H1 (cell line): ENCODE results near the gene SMYD3. TPM values are rescaled to one million over a fixed set of nuclear protein-coding genes. Genes with fewer than 3 reads are reported as not detected.

ENCODE experiments used
- CTCF ChIA-PET: fragments of 300-600 bp; sonication (Branson Sonifier 250); formaldehyde crosslinking; loops from one replicate; lab custom pipeline; 2021; ENCODE audit not compliant: partially characterized antibody; lab: Charles Lee
- POLR2A ChIA-PET: fragments of 300-600 bp; sonication (Branson Sonifier 250); formaldehyde crosslinking; loops from one replicate; lab custom pipeline; 2021; ENCODE audit warnings: inconsistent platforms; ENCODE audit not compliant: partially characterized antibody; lab: Charles Lee
- DNase-seq, 2 experiments: peaks; one replicate each; pipeline versions ENCODE4 v3.0.0 to v3.0.0-alpha.2; 2010 to 2022; ENCODE audit warnings: low spot score in 2 of 2, low read depth in 1 of 2, mixed read lengths in 1 of 2
- FAIRE-seq: peaks from 2 replicates; lab custom pipeline; 2011; peaks lifted over from hg19 to GRCh38; lab: Jason Lieb, UNC
- H2AFZ ChIP-seq: 2 replicates; pipeline ENCODE4 v1.8.1; 2012; ENCODE audit warnings: low read length, inconsistent platforms
- H2AK5ac ChIP-seq: 2 replicates; pipeline ENCODE4 v1.6.1; 2013; ENCODE audit warnings: low read depth, low read length
- H2BK120ac ChIP-seq: replicated peaks from 2 replicates; pipeline ENCODE3; 2013; ENCODE audit warnings: low read depth, low read length, inconsistent platforms
- H2BK12ac ChIP-seq: 2 replicates; pipeline ENCODE4 v1.6.1; 2013; ENCODE audit warnings: low read depth, low read length
- H2BK15ac ChIP-seq: 2 replicates; pipeline ENCODE4 v1.6.1; 2013; ENCODE audit warnings: low read length
- H2BK20ac ChIP-seq: 2 replicates; pipeline ENCODE4 v1.6.1; 2013; ENCODE audit warnings: low read length
- H2BK5ac ChIP-seq: 2 replicates; pipeline ENCODE4 v1.6.1; 2013; ENCODE audit warnings: low read depth, low read length
- H3K14ac ChIP-seq: 2 replicates; pipeline ENCODE4 v1.6.1; 2013; ENCODE audit warnings: inconsistent platforms; ENCODE audit not compliant: insufficient read length
- H3K18ac ChIP-seq: 2 replicates; pipeline ENCODE4 v1.6.1; 2013; ENCODE audit warnings: low read length; ENCODE audit errors: extremely low read depth
- H3K23ac ChIP-seq: 2 replicates; pipeline ENCODE4 v1.6.1; 2013; ENCODE audit warnings: inconsistent platforms; ENCODE audit not compliant: insufficient read length
- H3K23me2 ChIP-seq: 2 replicates; pipeline ENCODE4 v1.6.1; 2013; ENCODE audit warnings: low read depth, low read length
- H3K27ac ChIP-seq: 2 replicates; pipeline ENCODE4 v1.6.1; 2011; ENCODE audit warnings: low read depth, low read length, inconsistent platforms
- H3K27me3 ChIP-seq, 4 experiments: replicated peaks in 1 of 4; 1 replicate in 1 of 4; 2 replicates in 3 of 4; pipeline versions ENCODE4 v1.6.1 to v1.8.1; 2011 to 2013; ENCODE audit warnings: low read length in 3 of 4, mild to moderate bottlenecking in 3 of 4, inconsistent platforms in 2 of 4, mixed read lengths in 2 of 4, moderate library complexity in 1 of 4; ENCODE audit not compliant: control insufficient read depth in 3 of 4, insufficient read depth in 3 of 4; ENCODE audit errors: extremely low read depth in 1 of 4
- H3K36me3 ChIP-seq, 4 experiments: 2 replicates each; pipeline versions ENCODE4 v1.6.1 to v1.8.1; 2011 to 2013; ENCODE audit warnings: mild to moderate bottlenecking in 4 of 4, low read length in 3 of 4, moderate library complexity in 2 of 4, control low read depth in 1 of 4, inconsistent platforms in 1 of 4; ENCODE audit not compliant: insufficient read depth in 4 of 4, control insufficient read depth in 2 of 4
- H3K4ac ChIP-seq: replicated peaks from 2 replicates; pipeline ENCODE3; 2013; ENCODE audit warnings: low read length, low read depth, mixed read lengths, inconsistent platforms; ENCODE audit not compliant: insufficient read length
- H3K4me1 ChIP-seq, 4 experiments: replicated peaks in 1 of 4; 1 replicate in 1 of 4; 2 replicates in 3 of 4; pipeline versions ENCODE4 v1.6.1 to v1.8.1; 2011 to 2013; ENCODE audit warnings: low read length in 3 of 4, inconsistent platforms in 2 of 4, mixed read lengths in 1 of 4; ENCODE audit not compliant: insufficient read depth in 4 of 4, control insufficient read depth in 3 of 4
- H3K4me2 ChIP-seq, 2 experiments: 2 replicates each; pipeline versions ENCODE4 v1.6.1 to v1.8.1; 2011 to 2013; ENCODE audit warnings: low read depth in 2 of 2, low read length in 2 of 2, control low read depth in 1 of 2, inconsistent platforms in 1 of 2, mild to moderate bottlenecking in 1 of 2; ENCODE audit not compliant: insufficient read depth in 1 of 2
- H3K4me3 ChIP-seq, 4 experiments: fragments of 200-600, 300-600 bp in 1 of 4; sonication (generic), shearing (Covaris generic), sonication (Bioruptor Twin) in 1 of 4; 2 replicates each; pipeline versions ENCODE4 v1.5.1 to v1.8.1; 2011 to 2016; ENCODE audit warnings: low read length in 4 of 4, low read depth in 3 of 4, control low read depth in 2 of 4, inconsistent platforms in 2 of 4, mild to moderate bottlenecking in 2 of 4, mixed read lengths in 1 of 4, moderate library complexity in 1 of 4; ENCODE audit not compliant: insufficient read depth in 2 of 4; ENCODE audit errors: extremely low read depth in 1 of 4
- H3K56ac ChIP-seq: replicated peaks from 2 replicates; pipeline ENCODE3; 2013; ENCODE audit warnings: low read depth, mild to moderate bottlenecking, mixed read lengths, low read length, inconsistent platforms; ENCODE audit not compliant: insufficient read length
- H3K79me1 ChIP-seq: 2 replicates; pipeline ENCODE4 v1.6.1; 2013; ENCODE audit warnings: low read depth, low read length, control low read depth
- H3K79me2 ChIP-seq, 2 experiments: 2 replicates each; pipeline versions ENCODE4 v1.6.1 to v1.8.1; 2012 to 2013; ENCODE audit warnings: low read length in 2 of 2, mild to moderate bottlenecking in 2 of 2, inconsistent platforms in 1 of 2; ENCODE audit not compliant: insufficient read depth in 2 of 2, control insufficient read depth in 1 of 2
- H3K9ac ChIP-seq, 4 experiments: replicated peaks in 1 of 4; 1 replicate in 1 of 4; 2 replicates in 3 of 4; pipeline versions ENCODE4 v1.6.1 to v1.8.1; 2011 to 2013; ENCODE audit warnings: low read depth in 3 of 4, low read length in 3 of 4, control low read depth in 2 of 4, mild to moderate bottlenecking in 2 of 4, moderate library complexity in 2 of 4, inconsistent platforms in 1 of 4; ENCODE audit errors: extremely low read depth in 1 of 4
- H3K9me3 ChIP-seq, 2 experiments: 2 replicates each; pipeline versions ENCODE4 v1.6.1 to v1.8.1; 2012 to 2013; ENCODE audit warnings: mild to moderate bottlenecking in 2 of 2, moderate library complexity in 2 of 2, control low read depth in 1 of 2, inconsistent platforms in 1 of 2, low read depth in 1 of 2, low read length in 1 of 2, mixed read lengths in 1 of 2; ENCODE audit not compliant: insufficient read depth in 2 of 2
- H4K20me1 ChIP-seq, 2 experiments: replicated peaks in 1 of 2; 2 replicates each; pipeline versions ENCODE3 to v1.8.1; 2011 to 2013; ENCODE audit warnings: inconsistent platforms in 2 of 2, low read length in 2 of 2, mild to moderate bottlenecking in 1 of 2; ENCODE audit not compliant: insufficient read depth in 2 of 2, control insufficient read depth in 1 of 2
- H4K5ac ChIP-seq: 2 replicates; pipeline ENCODE4 v1.6.1; 2013; ENCODE audit warnings: low read length, low read depth, mixed read lengths, inconsistent platforms; ENCODE audit not compliant: insufficient read length
- H4K8ac ChIP-seq: 2 replicates; pipeline ENCODE4 v1.8.0; 2013; ENCODE audit warnings: mild to moderate bottlenecking, moderate library complexity, low read length, inconsistent platforms; ENCODE audit not compliant: insufficient read depth; ENCODE audit errors: extremely low read depth
- H4K91ac ChIP-seq: replicated peaks from 2 replicates; pipeline ENCODE3; 2013; ENCODE audit warnings: low read length, mixed read lengths, inconsistent platforms; ENCODE audit not compliant: insufficient read length
- FOSL1 ChIP-seq: IDR thresholded peaks from 2 replicates; pipeline ENCODE4 v1.6.1; 2011; ENCODE audit warnings: mild to moderate bottlenecking, low read depth, low read length, moderate library complexity; ENCODE audit not compliant: insufficient read depth
- POU5F1 ChIP-seq: IDR thresholded peaks from 2 replicates; pipeline ENCODE4 v1.6.1; 2011; ENCODE audit warnings: low read depth, mild to moderate bottlenecking, low read length, moderate library complexity
- RFX5 ChIP-seq: IDR thresholded peaks from 2 replicates; pipeline ENCODE4 v1.6.1; 2011; ENCODE audit warnings: low read depth, low read length, improper control_type of control experiment, borderline replicate concordance
- RNF2 ChIP-seq: fragments of 200-900, 300-1000 bp; sonication (generic); IDR thresholded peaks from 2 replicates; pipeline ENCODE4 v1.7.1; 2016; ENCODE audit warnings: borderline replicate concordance, low read depth, mild to moderate bottlenecking, antibody characterized with exemption, low read length; ENCODE audit not compliant: poor library complexity, severe bottlenecking; ENCODE audit errors: missing control alignments
- SIX5 ChIP-seq: IDR thresholded peaks from 2 replicates; pipeline ENCODE4 v1.6.1; 2011; ENCODE audit warnings: mild to moderate bottlenecking, low read depth, low read length
- WGBS, 2 experiments: shearing (Covaris generic) in 1 of 2; methylation state at CpG; one replicate each; pipeline versions ENCODE4 v1.1.6 to v1.1.7; 2013 to 2015; ENCODE audit warnings: low lambda C conversion rate in 2 of 2, mixed read lengths in 2 of 2, inconsistent platforms in 1 of 2, low coverage in 1 of 2, missing lambda C conversion rate in 1 of 2; ENCODE audit not compliant: insufficient replicate concordance in 2 of 2, insufficient coverage in 1 of 2, insufficient read length in 1 of 2; ENCODE audit errors: extremely low coverage in 1 of 2, missing lambda C conversion rate in 1 of 2; 5-methylcytosine and 5-hydroxymethylcytosine counted together
- polyA plus RNA-seq, 7 experiments: library from polyadenylated mRNA; depleted of rRNA in 3 of 7; stranded (reverse) in 5 of 7; unstranded in 2 of 7; fragments of >200 nt in 5 of 7; fragments of 200-250 nt in 2 of 7; gene quantifications; 1 replicate in 5 of 7; 2 replicates in 1 of 7; 4 replicates in 1 of 7; pipeline versions ENCODE4 v1.2.1 to v1.2.3, GENCODE V29; 2011 to 2013; ENCODE audit warnings: missing spikeins in 2 of 7, mixed read lengths in 2 of 7
- total RNA-seq: library from RNA; stranded (reverse); fragmentation: NEBNext Ultra II Directional; extraction: Animal tissue kit (Norgen Biotek cat#: 25700); gene quantifications from 2 replicates; pipeline ENCODE4 v1.2.1, GENCODE V29; 2021

SMYD3 gene
- total and polyA plus RNA-seq, 2 of the 8 experiments (the other 6 are each of a cell fraction or from before 2014, with no cell fraction given) = 17.3 to 25.4 TPM

GRCh38 chr1:246080031-246080430, 427.0 kb downstream of the SMYD3 start:
- no peak overlapping the region for H3K14ac ChIP-seq
- H3K4me3 ChIP-seq = no peak overlapping the region
- no peak overlapping the region for H2BK120ac ChIP-seq
- H3K27me3 ChIP-seq = no peaks in the 10 kb centered on the region
- no peak overlapping the region for H3K4ac ChIP-seq
- no peak overlapping the region for H2BK20ac ChIP-seq
- no peak overlapping the region for H3K27ac ChIP-seq
- H4K5ac ChIP-seq = no peak overlapping the region
- WGBS, 2 experiments = 94% methylated on average over 9 of the region's 9 CpGs; no CpG with 5 or more reads in 1 of the 2 experiments
- peaks cover 8% of the 10 kb centered on the region in 2 experiments; a peak in 2 of 4 replicates for H3K9me3 ChIP-seq
- no peaks in the 10 kb centered on the region; a peak in 1 of 8 replicates for H3K36me3 ChIP-seq
- H2BK5ac ChIP-seq = no peak overlapping the region
- no peaks in the 10 kb centered on the region for H3K79me2 ChIP-seq
- H3K4me2 ChIP-seq = no peak overlapping the region
- H3K18ac ChIP-seq = no peak overlapping the region
- no peak for TF ChIP-seq POU5F1
- no peak for TF ChIP-seq RFX5
- no peak for TF ChIP-seq FOSL1
- TF ChIP-seq SIX5 = no peak
- no peak for TF ChIP-seq RNF2
- H2BK12ac ChIP-seq = no peak overlapping the region
- H3K9ac ChIP-seq = no peak overlapping the region
- no peak overlapping the region for H3K56ac ChIP-seq
- no peak for DNase-seq
- no peak for FAIRE-seq
- H3K23me2 ChIP-seq = no peaks in the 10 kb centered on the region
- no peak overlapping the region for H2AFZ ChIP-seq
- no peaks in the 10 kb centered on the region for H3K79me1 ChIP-seq
- ChIA-PET POLR2A (no interaction called here), CTCF (no interaction called here)
- H4K91ac ChIP-seq = no peak overlapping the region
- no peak overlapping the region for H2AK5ac ChIP-seq
- no peak overlapping the region for H3K23ac ChIP-seq
- H2BK15ac ChIP-seq = no peak overlapping the region
- H3K4me1 ChIP-seq = peaks cover 0 to 3% (median 1%) of the 10 kb centered on the region in 4 experiments; a peak in 3 of 7 replicates
- H4K20me1 ChIP-seq = no peaks in the 10 kb centered on the region
- H4K8ac ChIP-seq = no peak overlapping the region
